ENCODE measurements around the gene IL1B.

IL1B gene

GRCh38 chr2:112791693-112792230, 44.8 kb downstream of the IL1B start:
- in situ Hi-C loops (cut with HindIII; ENCODE audit: low pct_ligation_motif_present, low pct_unique_long_range_greater_than_20kb, low sequenced_read_pairs) = no loop called here
- DNase-seq = no peak

DNA sequence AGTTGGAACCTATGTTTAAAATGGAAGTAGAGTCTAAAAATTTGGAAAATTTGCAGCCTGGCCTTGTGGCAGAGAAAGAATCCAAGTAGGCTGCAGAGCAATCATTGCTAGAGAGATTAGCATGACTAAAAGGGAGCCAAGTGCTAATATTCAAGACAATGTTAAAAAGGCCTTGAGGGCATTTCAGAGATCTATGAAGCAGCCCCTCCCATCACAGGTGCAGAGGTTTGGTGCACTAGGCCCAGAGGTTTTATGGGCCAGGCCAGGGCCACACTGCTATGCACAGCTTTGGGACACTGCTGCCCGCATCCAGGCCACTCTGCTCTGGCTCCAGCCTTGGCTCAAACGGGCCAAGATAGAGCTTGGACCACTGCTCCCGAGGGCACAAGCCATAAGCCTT, 45.6 kb downstream of the IL1B start:
- in situ Hi-C loops (cut with HindIII; ENCODE audit: low pct_ligation_motif_present, low pct_unique_long_range_greater_than_20kb, low sequenced_read_pairs) = no loop called here
- no peak for DNase-seq

- no peak for DNase-seq
- in situ Hi-C loops (cut with HindIII; ENCODE audit: low pct_ligation_motif_present, low pct_unique_long_range_greater_than_20kb, low sequenced_read_pairs) = no loop called here
Observed at GRCh38 chr2:112790305-112790704, 46.3 kb downstream of the IL1B start.

DNA sequence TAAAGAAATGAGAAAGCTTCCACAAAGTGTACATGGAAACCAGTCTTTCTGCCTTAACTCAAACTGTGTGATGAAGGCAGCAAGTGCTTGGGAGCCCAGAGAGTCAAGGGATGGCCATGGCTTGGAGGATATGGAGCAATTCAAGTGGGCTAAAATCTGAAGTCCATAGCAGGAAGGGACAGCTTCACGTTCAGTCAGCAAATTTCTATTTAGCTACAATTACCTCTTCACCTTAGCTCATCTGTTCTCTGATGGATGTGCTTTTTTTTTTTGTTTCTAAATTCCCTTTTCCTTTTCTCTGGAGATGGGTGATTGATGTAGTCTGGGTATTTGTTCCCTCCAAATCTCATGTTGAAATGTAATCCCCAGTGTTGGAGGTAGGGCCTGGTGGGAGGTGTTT, 47.4 kb downstream of the IL1B start:
- in situ Hi-C loops (cut with HindIII; ENCODE audit: low pct_ligation_motif_present, low pct_unique_long_range_greater_than_20kb, low sequenced_read_pairs) = no loop called here
- no peak for DNase-seq

DNA sequence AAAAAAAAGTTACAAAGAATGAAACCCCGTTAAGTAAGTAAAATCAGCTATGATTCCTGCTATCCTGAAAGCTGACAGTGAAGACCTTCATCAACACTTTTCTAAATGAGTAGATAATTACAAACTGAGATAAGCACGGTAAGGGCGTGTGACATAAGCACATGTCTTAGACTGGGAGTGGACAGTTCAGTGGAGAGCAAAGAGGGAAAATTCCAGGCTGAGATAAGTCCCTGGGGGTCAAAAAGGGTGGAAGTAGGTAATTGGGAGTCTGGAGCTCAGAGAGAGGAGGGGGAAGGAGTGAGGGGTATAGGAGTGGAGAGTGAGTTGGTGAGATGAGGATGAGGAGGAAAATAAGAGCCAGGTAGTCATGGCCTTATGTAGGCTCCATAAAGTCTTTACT, 47.9 kb downstream of the IL1B start:
- DNase-seq = no peak
- in situ Hi-C loops (cut with HindIII; ENCODE audit: low pct_ligation_motif_present, low pct_unique_long_range_greater_than_20kb, low sequenced_read_pairs) = no loop called here

- in situ Hi-C loops (cut with HindIII; ENCODE audit: low pct_ligation_motif_present, low pct_unique_long_range_greater_than_20kb, low sequenced_read_pairs) = no loop called here
- DNase-seq = no peak
Observed at GRCh38 chr2:112787729-112788393, 48.7 kb downstream of the IL1B start.

DNA sequence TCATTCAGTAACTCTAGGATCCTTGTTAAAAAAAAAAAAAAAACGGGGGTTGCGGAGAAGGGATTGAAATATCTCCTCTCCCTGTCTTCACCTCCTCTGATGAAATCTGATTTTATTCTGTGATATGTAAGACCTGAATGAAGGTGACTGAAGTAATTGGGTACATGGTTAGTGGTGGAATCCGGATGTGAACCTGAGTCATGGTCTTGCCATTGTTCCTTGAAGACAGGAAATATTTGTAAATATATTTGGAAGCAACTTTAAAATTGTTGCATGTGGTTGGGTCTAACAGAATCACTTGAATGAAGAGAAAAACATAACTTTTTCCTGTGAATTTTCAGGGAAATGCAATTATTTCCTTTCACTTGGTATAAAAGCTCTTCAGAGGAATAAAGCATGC, 49.3 kb downstream of the IL1B start:
- in situ Hi-C loops (cut with HindIII; ENCODE audit: low pct_ligation_motif_present, low pct_unique_long_range_greater_than_20kb, low sequenced_read_pairs) = no loop called here
- no peak for DNase-seq

DNA sequence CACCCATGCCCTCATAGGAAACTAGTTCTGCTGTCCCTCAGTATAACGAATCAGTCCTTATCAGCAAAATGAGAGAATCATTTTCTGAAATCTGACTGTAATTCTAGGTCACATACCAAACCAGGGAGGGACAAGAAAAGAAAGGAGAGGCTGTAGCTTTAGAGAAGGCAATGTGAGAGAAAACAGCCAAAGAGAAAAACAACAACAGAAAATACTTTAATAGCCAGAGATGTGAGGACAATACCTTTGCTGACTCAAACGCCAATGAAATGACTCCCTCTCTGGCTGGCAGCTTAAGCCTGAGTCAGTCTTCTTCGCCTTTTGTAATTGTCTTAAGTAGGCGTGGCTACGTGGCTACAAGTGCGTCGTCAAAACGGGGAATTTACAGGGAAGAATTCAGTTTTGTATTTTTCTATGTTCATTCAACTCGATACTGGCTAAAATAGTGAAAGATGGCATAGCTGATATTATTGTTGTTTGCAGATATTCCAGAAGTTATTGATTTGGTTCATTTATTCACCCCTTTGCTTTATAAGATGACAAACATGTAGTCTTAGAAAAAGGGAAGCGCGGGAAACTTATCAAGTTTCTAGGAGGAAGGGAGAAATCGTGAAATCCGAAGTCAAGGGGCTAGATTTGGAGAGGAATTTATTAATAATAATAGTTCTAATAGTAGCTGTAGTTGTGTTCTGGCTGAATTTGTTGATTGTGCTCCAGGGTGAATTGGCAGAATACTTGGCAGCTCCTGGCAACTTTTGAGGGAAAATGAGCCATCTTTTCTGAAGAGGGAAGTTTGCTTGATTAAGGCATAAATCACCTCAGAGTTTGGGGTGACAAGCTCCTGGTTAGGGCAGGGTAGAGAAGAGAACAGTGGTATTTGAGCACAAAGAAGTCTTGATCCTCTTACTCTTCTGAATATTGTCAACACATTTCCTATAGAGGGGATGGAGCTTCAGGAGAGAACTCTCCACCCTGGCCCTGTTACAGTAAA, 52.1 kb downstream of the IL1B start, which contains the start of gene IL1A:
TSS of gene IL1A (minus strand) at position 295 of the 991 bp plus-strand sequence. CDS start 723 bp downstream, outside the sequence.
- DNase-seq = no peak
- in situ Hi-C loops (cut with HindIII; ENCODE audit: low pct_ligation_motif_present, low pct_unique_long_range_greater_than_20kb, low sequenced_read_pairs) = no loop called here

- no peak for DNase-seq
- in situ Hi-C loops (cut with HindIII; ENCODE audit: low pct_ligation_motif_present, low pct_unique_long_range_greater_than_20kb, low sequenced_read_pairs) = no loop called here
Observed at GRCh38 chr2:112783187-112783714, 53.3 kb downstream of the IL1B start.

- in situ Hi-C loops (cut with HindIII; ENCODE audit: low pct_ligation_motif_present, low pct_unique_long_range_greater_than_20kb, low sequenced_read_pairs) = no loop called here
- no peak for DNase-seq
Observed at GRCh38 chr2:112782234-112782799, 54.3 kb downstream of the IL1B start.

Measured in ACHN (cell line).